HG02763 (cell line): ENCODE results near the gene EDIL3.
"Not testable (repeated sequence)": the region's sequence is repeated elsewhere in the genome, so short reads cannot be mapped to it uniquely, and the experiment has no call there.

Source experiments
- ATAC-seq: cut with Tn5 transposase; IDR thresholded peaks from one replicate; pipeline ENCODE4 v1.9.1; 2021; ENCODE audit warnings: mild to moderate bottlenecking, moderate library complexity; ENCODE audit not compliant: unreplicated experiment

The EDIL3 gene

DNA sequence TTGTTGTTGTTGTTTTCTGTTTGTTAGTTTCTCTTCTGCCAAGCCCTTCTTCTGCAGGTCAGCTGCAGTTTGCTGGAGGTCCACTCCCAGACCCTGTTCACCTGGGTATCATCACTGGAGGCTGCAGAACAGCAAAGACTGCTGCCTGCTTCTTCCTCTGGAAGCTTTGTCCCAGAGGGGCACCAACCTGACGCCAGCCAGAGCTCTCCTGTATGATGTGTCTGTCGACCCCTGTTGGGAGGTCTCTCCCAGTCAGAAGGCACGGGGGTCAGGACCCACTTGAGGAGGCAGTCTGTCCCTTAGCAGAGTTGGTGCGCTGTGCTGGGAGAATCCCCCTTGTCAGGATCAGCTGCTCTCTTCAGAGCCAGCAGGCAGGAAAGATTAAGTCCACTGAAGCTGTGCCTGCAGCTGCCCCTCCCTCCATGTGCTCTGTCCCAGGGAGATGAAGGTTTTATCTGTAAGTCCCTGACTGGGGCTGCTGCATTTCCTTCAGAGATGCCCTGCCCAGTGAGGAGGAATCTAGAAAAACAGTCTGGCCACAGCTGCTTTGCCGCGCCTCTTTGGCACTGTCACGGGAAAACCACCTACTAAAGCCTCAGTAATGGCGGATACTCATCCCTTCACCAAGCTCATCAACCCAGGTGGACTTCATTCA, 299.2 kb downstream of the EDIL3 start:
- no peak for ATAC-seq

DNA sequence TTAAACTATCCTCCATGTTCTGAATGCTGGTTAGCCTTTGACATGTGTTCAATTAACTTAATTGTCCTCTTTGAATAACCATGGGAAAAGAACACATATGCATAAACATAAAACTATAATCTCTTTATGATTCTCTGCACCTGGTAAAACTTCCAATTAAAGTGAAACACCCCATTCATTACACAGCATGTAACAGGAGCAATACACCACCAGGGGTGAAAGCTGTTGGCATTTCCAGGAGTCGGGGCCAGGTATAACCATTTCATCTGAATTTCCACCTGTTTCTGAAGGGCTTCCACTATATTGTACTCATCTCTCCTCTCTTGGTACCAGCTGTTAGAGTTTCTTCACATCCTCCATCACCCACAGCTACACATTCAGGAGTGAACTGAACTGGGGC, 303.8 kb downstream of the EDIL3 start:
- ATAC-seq = no peak

DNA sequence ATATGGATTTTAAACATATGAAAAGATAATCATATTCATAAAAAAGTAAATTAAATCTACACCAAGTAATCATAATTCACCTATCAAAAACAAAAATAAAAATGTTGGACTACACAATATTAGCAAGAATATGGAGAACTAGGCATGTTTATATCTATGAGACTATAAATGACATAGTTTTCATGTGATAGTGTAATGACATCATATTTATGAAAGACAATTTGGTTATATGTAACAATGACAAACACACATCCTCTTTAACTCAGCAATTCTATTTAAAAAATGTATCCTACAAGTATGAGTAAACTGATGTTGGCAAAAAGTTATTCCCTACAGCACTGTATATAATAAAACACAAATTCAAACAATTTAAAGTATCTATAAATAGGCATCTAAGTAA, 312.3 kb downstream of the EDIL3 start:
- no peak for ATAC-seq

DNA sequence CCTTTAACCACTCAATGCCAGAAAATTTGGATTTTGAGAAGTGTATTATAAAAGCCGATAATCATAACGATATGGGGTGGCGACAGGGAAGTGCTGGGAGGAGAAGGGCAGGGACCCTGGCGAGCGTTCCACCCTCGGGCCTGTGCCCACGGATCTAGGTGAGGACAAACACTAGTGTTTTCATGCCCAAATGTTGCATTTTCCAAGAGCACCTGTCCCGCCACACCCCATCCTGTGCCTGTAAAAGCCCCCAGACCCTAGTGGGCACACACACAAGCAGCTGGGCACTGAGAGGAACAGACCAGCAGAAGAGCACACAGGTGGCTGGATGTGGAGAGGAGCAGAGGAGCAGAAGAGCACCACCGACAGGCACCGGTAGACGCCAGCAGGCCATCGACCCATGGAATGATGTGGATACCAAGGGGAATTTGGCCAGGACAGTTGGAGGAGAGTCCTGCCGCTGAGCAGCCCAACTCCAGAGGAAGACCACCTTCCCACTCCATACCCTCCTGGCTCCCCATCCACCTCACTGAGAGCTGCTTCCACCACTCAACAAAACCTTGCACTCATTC, 315.0 kb downstream of the EDIL3 start:
- ATAC-seq = no peak

DNA sequence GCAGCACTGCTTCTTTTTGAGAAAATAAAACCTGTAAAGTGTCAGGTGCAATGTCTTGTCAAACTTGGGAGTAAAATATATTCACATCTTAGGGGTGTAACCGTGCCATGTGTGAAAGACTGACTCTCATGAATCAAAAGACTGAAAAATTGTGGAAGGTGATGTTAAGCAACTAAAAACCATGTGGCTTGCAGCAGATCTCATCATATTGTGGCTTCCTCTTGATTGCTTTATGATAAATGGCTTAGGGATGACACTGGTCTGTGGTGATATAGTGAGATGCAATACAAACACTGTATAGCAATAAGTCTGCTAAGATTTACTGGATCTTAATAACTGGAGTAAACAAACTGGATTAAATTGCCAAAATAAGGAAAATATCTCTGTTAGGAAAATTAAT, 321.6 kb downstream of the EDIL3 start:
- no peak for ATAC-seq

DNA sequence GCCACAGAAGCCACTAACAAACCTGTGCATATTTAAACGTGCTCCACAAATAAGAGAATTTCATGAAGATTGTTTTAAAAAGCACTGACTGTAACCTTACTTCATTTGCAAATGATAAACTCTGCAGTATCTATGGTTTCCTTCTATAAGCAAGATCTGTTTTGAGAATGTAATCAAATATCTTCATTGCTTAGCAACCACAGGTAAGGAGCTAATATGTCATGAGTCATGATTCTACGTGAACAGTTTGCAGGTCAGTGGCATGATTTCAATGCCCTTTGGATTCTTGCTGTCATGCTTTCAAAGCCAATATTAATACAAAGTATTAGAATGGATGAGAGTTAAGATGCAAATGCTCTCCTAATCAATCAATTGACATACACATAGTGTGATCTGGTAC, 325.0 kb downstream of the EDIL3 start:
- no peak for ATAC-seq

DNA sequence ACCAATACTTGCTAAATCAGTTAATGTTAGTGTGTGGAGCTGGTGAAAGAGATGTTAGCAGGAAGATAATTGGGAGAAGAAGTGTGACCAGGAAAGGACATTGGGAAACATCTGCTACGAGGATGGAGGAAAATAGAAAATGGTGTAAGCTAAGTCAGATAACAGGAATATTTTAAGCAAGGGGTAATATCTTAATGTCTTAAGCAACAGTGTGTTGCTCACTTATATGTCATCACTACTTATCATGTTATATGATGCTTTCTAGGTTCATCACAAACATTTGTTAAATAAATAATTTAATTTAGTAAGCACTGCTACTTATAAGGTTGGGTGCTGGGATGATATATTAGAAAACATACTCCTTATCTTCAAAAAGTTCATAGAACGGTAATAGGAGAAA, 326.1 kb downstream of the EDIL3 start:
- no peak for ATAC-seq

DNA sequence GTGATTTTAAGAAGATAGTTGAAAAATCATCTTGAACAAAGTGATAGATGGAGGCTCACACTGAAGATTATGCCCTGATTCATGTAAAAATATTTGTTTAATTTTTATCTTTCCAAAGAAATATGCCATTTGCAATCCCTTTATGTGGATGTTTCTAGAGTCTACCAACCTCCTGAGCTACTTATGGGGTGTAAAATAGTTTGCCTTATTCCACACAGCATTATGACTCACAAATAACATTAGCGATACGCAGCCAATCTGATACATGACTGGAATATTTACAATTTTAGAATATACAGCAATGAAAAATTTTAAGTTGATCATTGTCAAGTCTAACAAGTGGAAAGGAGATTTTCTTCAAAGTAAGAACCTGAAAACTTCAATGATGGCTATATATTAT, 327.5 kb downstream of the EDIL3 start:
- no peak for ATAC-seq

DNA sequence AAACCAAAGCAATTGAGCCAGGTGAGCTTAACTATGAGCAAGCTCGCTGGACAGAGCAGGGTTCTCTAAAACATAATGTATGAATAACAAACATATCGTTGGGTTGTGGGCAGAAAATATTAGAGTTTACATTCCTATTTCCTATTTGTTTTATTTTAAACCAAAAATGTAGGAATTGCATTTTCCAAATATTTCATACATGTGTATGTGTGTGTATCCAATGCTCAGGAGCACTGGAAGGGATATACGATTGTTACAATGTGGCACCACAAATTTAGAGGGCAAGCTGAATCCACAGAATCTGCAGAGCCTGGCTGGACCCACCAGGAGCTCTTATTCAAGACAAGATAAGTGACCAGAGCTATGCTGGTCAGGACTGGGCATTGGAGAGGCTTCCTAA, 338.7 kb downstream of the EDIL3 start:
- ATAC-seq = no peak

DNA sequence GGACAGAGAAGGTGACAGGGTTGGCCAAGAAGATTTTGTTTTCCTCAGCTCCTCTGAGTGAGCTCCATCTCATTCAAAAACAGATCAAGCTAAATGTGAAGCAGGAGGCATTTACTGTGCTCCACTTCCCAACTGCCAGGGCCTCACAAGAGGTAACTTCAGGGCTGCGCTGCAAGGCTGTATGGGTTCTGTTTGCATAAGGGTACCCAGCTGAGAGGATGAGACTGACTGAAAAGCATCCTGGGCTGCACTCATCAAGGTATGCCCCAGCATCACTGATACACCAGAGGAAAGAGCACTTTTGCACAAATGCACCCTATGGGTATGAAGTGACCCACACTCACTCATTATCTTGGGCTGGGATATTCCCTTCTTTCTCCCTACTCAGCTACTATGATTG, 347.8 kb downstream of the EDIL3 start:
- no peak for ATAC-seq

DNA sequence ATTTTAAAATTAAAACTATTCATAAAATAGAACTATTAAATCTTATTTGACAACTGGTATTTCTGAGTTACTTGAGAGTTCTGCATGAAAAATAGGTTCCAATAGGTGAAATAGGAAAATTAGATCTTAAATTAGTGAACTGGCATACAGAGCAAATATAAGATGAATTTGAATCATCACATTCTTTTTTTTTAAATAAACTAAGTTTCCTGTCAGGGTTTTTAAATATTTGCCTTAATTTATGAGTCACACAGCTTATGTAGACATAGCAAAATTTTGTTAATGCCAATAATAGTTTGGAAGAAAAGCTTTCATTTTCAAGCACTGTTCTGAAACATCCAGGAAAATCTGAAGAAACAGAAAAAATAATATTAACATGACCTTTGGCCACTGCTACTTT, 352.4 kb downstream of the EDIL3 start:
- ATAC-seq = no peak

DNA sequence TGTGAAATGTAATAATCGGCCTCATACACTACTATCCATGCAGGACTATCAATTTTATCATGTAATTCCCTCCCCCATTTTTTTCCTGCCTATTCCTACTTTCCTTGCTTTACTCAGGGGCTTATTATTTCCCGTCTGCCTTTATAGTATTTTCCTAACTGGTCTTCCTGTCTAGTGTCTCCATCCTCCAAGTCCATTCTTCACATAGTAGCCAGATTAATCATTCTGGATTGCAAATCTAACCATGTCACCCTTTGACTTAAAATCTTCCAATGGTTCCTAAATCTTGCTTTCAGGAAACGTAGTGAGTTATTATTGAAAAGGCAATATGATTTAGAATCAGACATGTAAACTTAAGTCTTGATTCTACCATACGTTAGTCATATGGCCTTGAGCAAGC, 356.6 kb downstream of the EDIL3 start:
- ATAC-seq = no peak

DNA sequence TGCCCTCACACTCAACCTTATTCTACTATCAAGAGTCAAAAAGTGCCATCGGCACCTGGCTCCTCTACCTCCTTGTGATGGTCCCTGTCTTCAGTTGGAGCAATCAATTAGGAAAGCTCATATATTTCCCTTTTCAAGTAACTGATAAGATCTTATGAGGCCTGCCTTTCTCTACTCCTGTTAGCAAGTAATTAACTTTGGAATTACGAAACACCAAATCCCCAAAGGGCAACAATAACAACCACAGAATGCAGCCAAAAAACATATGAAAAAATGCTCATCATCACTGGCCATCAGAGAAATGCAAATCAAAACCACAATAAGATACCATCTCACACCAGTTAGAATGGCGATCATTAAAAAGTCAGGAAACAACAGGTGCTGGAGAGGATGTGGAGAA, 366.2 kb downstream of the EDIL3 start:
- ATAC-seq = not testable (repeated sequence)

DNA sequence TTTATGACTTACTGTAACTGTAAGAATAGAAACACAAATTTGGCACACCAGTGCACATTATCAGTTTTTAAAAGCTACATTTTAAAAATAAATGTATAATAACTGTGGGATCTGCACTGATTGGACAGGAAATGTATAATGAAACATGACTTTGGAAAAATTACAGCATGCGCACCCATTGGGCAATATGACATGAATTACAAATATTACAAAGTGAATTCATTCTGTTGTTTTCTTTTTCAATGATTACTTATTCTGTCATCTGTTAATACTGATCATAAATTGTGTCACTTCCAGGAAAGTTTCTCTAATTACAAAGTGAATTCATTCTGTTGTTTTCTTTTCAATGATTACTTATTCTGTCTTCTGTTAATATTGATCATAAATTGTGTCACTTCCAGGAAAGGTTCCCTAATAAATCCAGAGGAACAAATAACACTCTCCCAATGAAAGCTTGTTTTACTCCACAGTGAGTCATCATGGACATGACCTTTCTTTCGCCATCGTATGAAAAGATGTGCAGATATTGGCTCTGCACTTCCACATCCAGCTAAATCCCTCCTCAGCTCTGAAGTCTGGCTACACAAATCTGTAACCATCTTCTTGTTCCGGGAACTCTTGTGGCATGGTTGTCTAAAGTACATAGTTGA, 367.0 kb downstream of the EDIL3 start:
- ATAC-seq = no peak

DNA sequence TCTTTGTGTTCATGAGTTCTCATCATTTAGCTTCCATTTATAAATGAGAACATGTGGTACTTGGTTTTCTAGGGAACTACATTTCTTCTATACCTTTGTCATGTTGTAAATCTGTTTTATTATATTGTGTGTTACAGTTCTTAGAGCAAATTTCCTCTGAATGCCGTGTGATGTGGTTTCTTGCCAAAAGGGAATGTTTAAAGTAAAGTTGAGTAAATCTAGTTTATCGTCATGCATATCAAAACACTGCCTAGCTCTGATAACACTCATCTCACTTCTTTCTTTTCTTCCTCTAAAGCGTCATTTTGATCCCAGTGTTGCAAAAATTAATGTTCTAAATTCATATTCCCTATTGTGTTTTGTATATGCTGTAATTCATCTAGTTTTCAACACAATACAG, 368.6 kb downstream of the EDIL3 start:
- no peak for ATAC-seq

DNA sequence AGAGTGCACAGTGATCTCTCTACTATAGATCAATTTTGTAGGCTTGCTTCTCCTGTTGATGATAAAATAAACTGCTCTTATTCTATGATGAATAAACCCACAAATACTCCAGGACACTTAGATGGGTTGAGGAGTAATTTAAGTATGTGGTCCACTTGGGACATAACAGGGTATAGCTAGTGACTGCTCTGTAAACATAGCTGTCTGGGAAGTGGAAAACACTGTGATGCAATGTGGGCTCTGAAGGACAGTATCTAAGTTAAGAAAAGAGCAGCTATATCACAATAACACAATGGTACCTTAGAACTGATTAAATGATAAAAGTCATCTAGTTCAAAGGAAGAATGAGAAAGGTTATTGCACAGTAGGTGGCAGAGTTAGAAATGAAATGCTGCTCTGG, 369.7 kb downstream of the EDIL3 start:
- ATAC-seq = no peak

DNA sequence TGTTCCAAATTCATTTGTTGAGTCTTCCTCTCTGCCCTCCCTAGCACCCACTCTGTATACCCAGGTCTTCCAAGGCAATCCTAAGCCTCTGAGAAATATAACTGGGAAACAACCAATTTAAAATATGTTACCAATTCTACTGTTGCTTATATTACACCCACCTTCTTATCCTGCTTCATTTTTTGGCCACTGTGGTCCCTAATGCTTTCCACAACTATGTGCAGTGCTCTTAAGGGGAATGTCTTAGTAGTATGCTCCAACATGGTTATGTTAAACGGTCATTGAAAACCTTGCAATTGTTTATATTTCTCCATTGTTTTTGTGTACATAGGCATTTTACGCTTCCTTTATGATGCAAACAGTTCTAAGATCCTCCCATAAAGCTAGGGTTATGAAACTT, 390.9 kb downstream of the EDIL3 start:
- ATAC-seq = no peak

DNA sequence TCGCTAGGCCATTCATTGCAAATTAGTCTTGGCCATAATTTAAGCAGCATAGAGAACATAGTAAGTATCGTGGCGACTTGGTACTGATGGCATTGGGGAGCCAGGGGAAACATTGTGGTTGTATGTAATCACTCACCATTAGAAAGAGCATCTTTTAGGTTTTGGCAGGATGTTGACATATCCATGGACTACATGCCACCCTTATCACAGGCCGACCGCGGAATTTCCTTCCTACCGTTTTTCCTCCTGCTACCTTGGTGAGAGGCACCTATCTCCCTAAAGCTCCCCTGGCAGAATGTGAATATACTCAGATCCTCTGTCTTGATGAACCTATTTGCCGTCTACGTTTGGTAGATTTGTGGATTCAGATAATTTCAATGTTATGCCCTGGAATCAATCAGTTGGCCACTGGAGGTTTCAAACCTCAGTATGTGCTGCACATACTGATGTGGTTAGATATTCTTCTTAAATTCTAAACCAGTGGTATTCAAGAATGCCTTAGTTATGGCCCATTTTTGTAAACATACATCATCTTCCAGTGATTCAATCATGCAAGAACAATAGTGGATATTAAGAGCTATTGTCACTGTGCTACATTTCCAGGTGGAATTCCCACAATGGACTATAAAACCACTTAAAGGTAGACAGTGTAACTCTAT, 393.0 kb downstream of the EDIL3 start:
- ATAC-seq = no peak

DNA sequence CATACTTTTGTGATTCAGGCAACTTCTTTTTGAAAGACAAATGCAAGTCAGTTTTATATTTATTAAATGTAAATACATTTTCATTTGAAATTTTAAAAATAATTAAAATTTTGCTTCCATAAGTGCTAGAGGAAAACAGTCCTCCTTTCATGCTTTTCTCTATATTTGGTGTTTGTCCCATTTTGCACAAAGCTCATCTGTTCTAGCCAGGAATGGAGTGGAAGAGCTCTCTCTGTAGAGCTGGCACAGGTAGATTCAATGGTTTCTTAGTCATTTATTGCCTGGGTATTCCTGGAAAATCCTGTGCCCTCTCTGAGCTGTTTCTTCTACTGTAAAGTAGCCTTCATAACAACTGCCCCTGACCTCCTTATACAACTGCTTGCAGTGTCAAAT, 396.4 kb downstream of the EDIL3 start:
- ATAC-seq = no peak

DNA sequence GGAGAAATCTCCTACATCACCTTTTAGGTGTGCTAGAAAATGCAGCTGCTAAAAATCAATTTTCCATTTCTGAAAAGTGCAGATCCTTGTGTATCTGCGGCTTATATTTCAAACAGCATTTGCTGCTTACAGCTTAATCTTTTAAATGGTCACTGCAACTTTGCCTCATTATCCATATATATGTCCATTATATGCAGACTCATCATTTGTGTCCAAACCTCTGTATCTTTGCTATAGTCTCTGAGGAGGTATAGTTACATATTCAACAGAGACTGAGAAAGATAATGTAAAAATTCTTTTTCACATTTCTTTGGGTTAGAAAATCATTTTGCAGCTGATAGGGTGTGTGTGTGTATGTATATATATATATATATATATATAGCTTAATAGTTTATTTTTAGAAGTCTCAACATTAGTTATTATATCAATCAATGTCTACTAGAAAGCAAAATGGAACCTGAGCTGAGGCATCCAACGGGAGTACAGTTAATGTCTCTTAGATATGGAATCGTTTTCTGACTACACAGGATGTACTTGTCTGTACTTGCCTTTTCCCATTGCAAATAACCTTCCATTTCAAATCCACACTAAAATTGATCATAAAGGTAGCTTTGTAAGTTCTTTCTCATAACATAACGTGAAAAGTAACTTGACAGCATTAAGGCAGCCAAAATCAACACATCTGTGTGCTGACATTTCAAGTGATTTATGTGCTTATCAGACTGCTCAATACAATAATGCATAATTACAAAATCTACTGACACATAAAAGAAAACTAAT, 397.0 kb downstream of the EDIL3 start:
- ATAC-seq = no peak

DNA sequence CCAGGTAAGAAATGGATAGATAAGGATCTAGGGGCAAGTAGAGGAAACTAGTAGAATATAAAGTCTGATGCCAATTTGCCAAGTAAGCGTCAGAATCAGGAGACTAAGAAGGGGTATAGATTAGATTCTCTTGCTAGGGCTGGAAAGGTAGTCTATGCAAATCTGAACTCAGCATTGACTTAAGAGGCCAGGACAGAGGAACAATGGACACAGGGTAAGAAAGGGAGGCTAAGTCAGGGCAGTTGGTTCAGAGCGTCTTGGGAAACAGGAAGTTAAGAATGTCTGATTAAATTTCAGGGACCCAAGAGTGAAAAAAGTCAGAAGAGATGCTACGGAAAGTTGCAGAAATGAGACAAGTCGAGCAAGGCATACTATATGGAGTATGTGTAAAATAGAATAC, 400.8 kb downstream of the EDIL3 start:
- no peak for ATAC-seq
